ENCODE measurements around the gene ZNRF3.
"Not testable (repeated sequence)": the region's sequence is repeated elsewhere in the genome, so short reads cannot be mapped to it uniquely, and the experiment has no call there.

Gene ZNRF3

GRCh38 chr22:28884747-28885350 is 1.5 kb downstream of the ZNRF3 start:
- DNase-seq = no peak

- no peak for DNase-seq
Measured at GRCh38 chr22:28885939-28886338, 2.6 kb downstream of the ZNRF3 start.

- not testable (repeated sequence) for DNase-seq
Measured at GRCh38 chr22:28886679-28887078, 3.3 kb downstream of the ZNRF3 start.

- no peak for DNase-seq
Measured at GRCh38 chr22:28887725-28888459, 4.5 kb downstream of the ZNRF3 start.

- no peak for DNase-seq
Measured at GRCh38 chr22:28889478-28890024, 6.2 kb downstream of the ZNRF3 start.

GRCh38 chr22:28891156-28891733 is 7.9 kb downstream of the ZNRF3 start:
- DNase-seq = no peak

- no peak for DNase-seq
Measured at GRCh38 chr22:28892175-28892731, 8.9 kb downstream of the ZNRF3 start.

- no peak for DNase-seq
Measured at GRCh38 chr22:28893810-28894209, 10.4 kb downstream of the ZNRF3 start.

- no peak for DNase-seq
Measured at GRCh38 chr22:28894334-28894733, 11.0 kb downstream of the ZNRF3 start.

- no peak for DNase-seq
Measured at GRCh38 chr22:28894807-28895206, 11.4 kb downstream of the ZNRF3 start.

- no peak for DNase-seq
Measured at GRCh38 chr22:28896611-28897010, 13.2 kb downstream of the ZNRF3 start.

- no peak for DNase-seq
Measured at GRCh38 chr22:28898233-28898629, 14.9 kb downstream of the ZNRF3 start.

GRCh38 chr22:28899199-28899853 is 16.0 kb downstream of the ZNRF3 start:
- no peak for DNase-seq

GRCh38 chr22:28900379-28900925 is 17.1 kb downstream of the ZNRF3 start:
- DNase-seq = no peak

GRCh38 chr22:28902490-28902889 is 19.1 kb downstream of the ZNRF3 start:
- no peak for DNase-seq

GRCh38 chr22:28903080-28903479 is 19.7 kb downstream of the ZNRF3 start:
- DNase-seq = no peak

GRCh38 chr22:28903729-28904128 is 20.4 kb downstream of the ZNRF3 start:
- no peak for DNase-seq

- DNase-seq = peak; percentile 64
Measured at GRCh38 chr22:28904211-28904896, 21.0 kb downstream of the ZNRF3 start.

GRCh38 chr22:28905256-28905832 is 22.0 kb downstream of the ZNRF3 start:
- DNase-seq = no peak

- DNase-seq = no peak
Measured at GRCh38 chr22:28906312-28906711, 22.9 kb downstream of the ZNRF3 start.

- no peak for DNase-seq
Measured at GRCh38 chr22:28907311-28908008, 24.1 kb downstream of the ZNRF3 start.
